Esophagus (tissue), 2 donors: ENCODE data around the gene IST1. TPM values are rescaled to one million over a fixed set of nuclear protein-coding genes. Genes with fewer than 3 reads are reported as not detected.

Experiments used
- H3K27ac ChIP-seq, 2 donors: one replicate each; pipeline ENCODE4 v1.5.1; 2013; ENCODE audit warnings: low read depth in 2 of 2, mild to moderate bottlenecking in 2 of 2, inconsistent platforms in 1 of 2, low read length in 1 of 2, moderate library complexity in 1 of 2
- H3K27me3 ChIP-seq, 2 donors: one replicate each; pipeline ENCODE4 v1.6.1; 2013; ENCODE audit warnings: low read length in 2 of 2, control low read depth in 1 of 2, mild to moderate bottlenecking in 1 of 2; ENCODE audit not compliant: insufficient read depth in 2 of 2, control insufficient read depth in 1 of 2
- H3K36me3 ChIP-seq, 2 donors: one replicate each; pipeline ENCODE4 v1.6.1; 2013; ENCODE audit warnings: low read length in 1 of 2; ENCODE audit not compliant: control insufficient read depth in 2 of 2, insufficient read depth in 2 of 2
- H3K4me1 ChIP-seq, 2 donors: one replicate each; pipeline ENCODE4 v1.6.1; 2013; ENCODE audit warnings: low read length in 1 of 2; ENCODE audit not compliant: control insufficient read depth in 2 of 2, insufficient read depth in 2 of 2
- H3K4me3 ChIP-seq, 2 donors: one replicate each; pipeline ENCODE4 v1.5.1; 2013; ENCODE audit warnings: low read length in 2 of 2, mild to moderate bottlenecking in 2 of 2, low read depth in 1 of 2, moderate library complexity in 1 of 2
- H3K9me3 ChIP-seq, 2 donors: one replicate each; pipeline ENCODE4 v1.6.1; 2013; ENCODE audit warnings: mild to moderate bottlenecking in 2 of 2, low read depth in 1 of 2, low read length in 1 of 2, moderate library complexity in 1 of 2; ENCODE audit not compliant: control insufficient read depth in 2 of 2, insufficient read depth in 1 of 2
- WGBS, 2 donors: extraction: QIAGEN DNeasy Blood & Tissue Kit; methylation state at CpG; one replicate each; pipeline ENCODE4 v1.1.7; 2013; 5-methylcytosine and 5-hydroxymethylcytosine counted together
- polyA plus RNA-seq, 2 donors: library from polyadenylated mRNA; stranded (reverse); fragments of 200-250 nt; gene quantifications; one replicate each; pipeline ENCODE4 v1.2.3, GENCODE V29; 2013
- donor health status: healthy with polysubstance abuse.
- donor health status: Bipolar disorder and iron deficiency.

The IST1 gene
- polyA plus RNA-seq, 2 donors: 78.8 to 101 TPM

- Histone ChIP-seq H3K4me3 (no peak overlapping the region), H3K36me3 (no peaks in the 10 kb centered on the region), H3K27me3 (no peaks in the 10 kb centered on the region), H3K9me3 (no peaks in the 10 kb centered on the region), H3K4me1 (no peaks in the 10 kb centered on the region), H3K27ac (no peak overlapping the region)
- WGBS, 2 donors: 89 to 92% methylated on average over 4 of the region's 4 CpGs
Measured at GRCh38 chr16:71873199-71873598, 22.1 kb upstream of the IST1 start.

DNA sequence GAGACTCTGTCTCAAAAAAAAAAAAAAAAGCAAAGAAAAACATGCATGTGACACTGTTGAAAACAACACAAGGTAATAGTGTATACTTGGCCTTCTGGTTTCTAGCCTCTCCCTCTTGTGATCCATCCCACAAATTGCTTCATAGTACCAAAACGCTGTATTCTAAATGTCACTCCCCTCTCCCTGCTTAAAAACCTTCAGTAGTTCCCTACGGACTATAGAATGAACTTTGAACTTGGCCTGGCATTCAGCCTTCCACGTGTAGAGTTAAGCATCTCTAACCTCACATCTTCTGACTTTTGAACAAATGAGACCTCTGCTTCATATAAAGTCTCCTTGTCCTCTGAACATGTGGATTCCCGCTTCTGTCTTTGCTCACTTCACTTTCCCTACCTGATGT lies 16.4 kb upstream of the IST1 start:
- H3K9me3 ChIP-seq: no peaks in the 10 kb centered on the region
- no peaks in the 10 kb centered on the region for H3K27me3 ChIP-seq
- H3K36me3 ChIP-seq: no peaks in the 10 kb centered on the region
- WGBS, 2 donors: 65 to 68% methylated on average over 4 of the region's 4 CpGs
- no peak overlapping the region for H3K4me3 ChIP-seq
- H3K27ac ChIP-seq: no peak overlapping the region
- no peaks in the 10 kb centered on the region for H3K4me1 ChIP-seq

- 84 to 90% methylated on average over 4 of the region's 4 CpGs for WGBS, 2 donors
Measured at GRCh38 chr16:71880176-71880575, 15.2 kb upstream of the IST1 start.

DNA sequence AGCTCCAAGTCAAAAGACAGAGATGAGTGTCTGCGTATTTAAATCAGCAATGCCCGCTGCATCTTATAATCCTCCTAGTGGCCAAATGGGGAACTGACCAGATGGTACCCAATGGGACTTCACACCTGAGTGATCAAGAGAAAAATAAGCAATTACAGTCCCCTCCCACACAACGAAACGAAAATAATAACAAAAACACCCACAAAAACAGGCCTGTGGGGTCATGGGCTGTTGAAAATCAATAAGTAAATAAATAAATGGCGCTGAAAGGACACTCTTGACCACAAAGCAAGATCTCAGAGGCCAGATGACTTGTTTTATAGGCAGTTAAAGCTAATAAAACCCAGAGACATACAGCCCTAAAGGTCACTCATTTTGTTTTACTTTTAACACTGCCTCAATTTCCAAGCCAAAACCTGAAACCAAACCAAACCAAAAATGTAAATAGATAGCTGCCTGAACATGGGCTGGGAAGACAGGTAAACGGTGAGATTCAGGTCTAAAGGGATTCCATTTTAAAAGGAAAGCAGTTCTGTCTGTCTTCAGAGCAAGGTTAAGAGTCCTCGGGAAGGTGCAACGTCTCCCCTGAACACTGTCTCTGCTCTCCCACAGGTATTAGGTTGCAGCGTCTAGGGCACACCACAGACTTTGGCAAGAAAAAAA lies 12.7 kb upstream of the IST1 start:
- Histone ChIP-seq H3K36me3 (no peaks in the 10 kb centered on the region), H3K4me3 (peak overlapping the region; percentile 83 to 90), H3K27me3 (no peaks in the 10 kb centered on the region), H3K9me3 (no peaks in the 10 kb centered on the region), H3K4me1 (peaks cover 0 to 3% of the 10 kb centered on the region in 2 donors), H3K27ac (peak overlapping the region; percentile 75 to 80)
- 2 to 3% methylated on average over 9 of the region's 9 CpGs for WGBS, 2 donors

More at GRCh38 chr16:71880176-71880575, 15.2 kb upstream of the IST1 start:
- Histone ChIP-seq H3K27me3 (no peaks in the 10 kb centered on the region), H3K9me3 (no peaks in the 10 kb centered on the region), H3K27ac (no peak overlapping the region), H3K4me3 (no peak overlapping the region), H3K36me3 (no peaks in the 10 kb centered on the region), H3K4me1 (peaks cover 0 to 2% of the 10 kb centered on the region in 2 donors)

- Histone ChIP-seq H3K36me3 (no peaks in the 10 kb centered on the region), H3K4me1 (peaks cover 0 to 3% of the 10 kb centered on the region in 2 donors), H3K27ac (peak overlapping the region; percentile 75 to 80), H3K9me3 (no peaks in the 10 kb centered on the region), H3K4me3 (peak overlapping the region; percentile 83 to 90), H3K27me3 (no peaks in the 10 kb centered on the region)
- 1% methylated on average over 46 of the region's 46 CpGs for WGBS, 2 donors
Measured at GRCh38 chr16:71883168-71883848, 12.0 kb upstream of the IST1 start.

DNA sequence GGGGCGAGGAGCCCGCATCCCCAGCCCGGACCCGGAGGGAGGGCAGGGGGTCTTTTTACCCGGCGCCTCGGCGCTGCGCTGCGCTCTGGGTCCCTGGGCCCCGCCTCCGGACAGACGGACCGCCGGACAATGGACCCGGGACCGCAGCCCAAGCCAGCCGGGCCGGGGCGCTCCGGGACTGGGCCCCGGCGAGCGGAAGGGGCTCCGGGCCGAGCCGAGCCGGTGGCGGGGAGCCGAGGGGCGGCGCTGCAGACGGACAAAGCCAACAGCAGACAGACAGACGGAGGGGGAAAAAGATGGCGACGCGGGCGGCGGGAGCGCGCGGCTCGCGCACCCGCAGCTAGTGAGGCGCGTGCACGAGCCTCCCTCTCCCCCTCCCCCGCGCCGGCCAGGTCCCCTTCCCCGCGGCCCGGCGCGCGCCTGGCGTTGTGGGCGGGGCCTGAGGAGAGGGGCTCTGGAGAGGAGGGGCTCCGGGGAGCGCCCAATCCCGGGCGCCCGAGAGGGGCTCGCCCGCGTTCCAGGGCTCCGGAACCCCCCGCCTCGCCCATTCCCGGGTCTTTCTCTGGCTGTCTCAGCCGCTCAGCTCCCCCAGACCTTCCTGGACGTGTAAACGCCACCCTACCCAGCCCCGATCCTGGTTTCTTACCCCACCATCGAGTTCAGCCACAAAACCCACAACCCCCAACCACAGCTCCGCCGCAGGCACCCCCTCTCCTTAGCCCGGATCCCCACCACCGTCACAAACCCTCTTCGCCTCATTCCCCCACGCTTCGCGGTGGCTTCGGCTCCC lies 11.3 kb upstream of the IST1 start, which contains the start of gene ZNF821:
TSS of gene ZNF821 (minus strand) at position 334 of the 790 bp plus-strand sequence. CDS start 4,236 bp downstream, outside the sequence.
- Histone ChIP-seq H3K27me3 (no peaks in the 10 kb centered on the region), H3K9me3 (no peaks in the 10 kb centered on the region), H3K4me1 (peaks cover 0 to 3% of the 10 kb centered on the region in 2 donors), H3K27ac (peak within 1 kb of the TSS; percentile 75 to 80), H3K4me3 (peak within 1 kb of the TSS; percentile 83 to 90), H3K36me3 (no peaks in the 10 kb centered on the region)
- WGBS, 2 donors: 0% methylated on average over 54 to 84 of the region's 85 CpGs

DNA sequence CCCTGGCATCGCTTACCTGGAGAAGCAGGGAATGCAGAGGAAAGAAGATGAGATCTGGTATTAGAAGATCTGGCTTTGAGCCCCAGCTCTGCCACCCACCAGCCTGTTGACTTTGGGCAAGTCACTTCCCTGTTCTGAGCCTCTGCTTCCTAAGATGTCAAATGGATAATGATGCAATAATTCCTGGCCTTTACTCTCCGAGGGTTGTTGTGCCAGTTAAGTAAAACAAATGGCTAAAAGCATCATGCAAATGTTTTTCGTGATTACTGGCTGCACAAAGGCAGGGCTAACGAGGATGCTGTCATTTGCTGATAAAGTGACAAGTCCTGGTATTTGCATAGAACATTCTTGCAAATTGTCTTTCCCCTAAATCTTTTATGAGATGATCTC lies 10.1 kb upstream of the IST1 start:
- Histone ChIP-seq H3K9me3 (no peaks in the 10 kb centered on the region), H3K27ac (no peak overlapping the region), H3K27me3 (no peaks in the 10 kb centered on the region), H3K36me3 (no peaks in the 10 kb centered on the region), H3K4me1 (peaks cover 0 to 3% of the 10 kb centered on the region in 2 donors), H3K4me3 (no peak overlapping the region)
- WGBS, 2 donors: 35 to 48% methylated on average over 4 of the region's 4 CpGs

GRCh38 chr16:71889147-71889546 lies 6.2 kb upstream of the IST1 start:
- H3K36me3 ChIP-seq: no peaks in the 10 kb centered on the region
- 92 to 100% methylated on average over 3 of the region's 3 CpGs for WGBS, 2 donors
- no peak overlapping the region for H3K27ac ChIP-seq
- peaks cover 0 to 3% of the 10 kb centered on the region in 2 donors for H3K4me1 ChIP-seq
- no peak overlapping the region for H3K4me3 ChIP-seq
- H3K27me3 ChIP-seq: no peaks in the 10 kb centered on the region
- H3K9me3 ChIP-seq: no peaks in the 10 kb centered on the region

DNA sequence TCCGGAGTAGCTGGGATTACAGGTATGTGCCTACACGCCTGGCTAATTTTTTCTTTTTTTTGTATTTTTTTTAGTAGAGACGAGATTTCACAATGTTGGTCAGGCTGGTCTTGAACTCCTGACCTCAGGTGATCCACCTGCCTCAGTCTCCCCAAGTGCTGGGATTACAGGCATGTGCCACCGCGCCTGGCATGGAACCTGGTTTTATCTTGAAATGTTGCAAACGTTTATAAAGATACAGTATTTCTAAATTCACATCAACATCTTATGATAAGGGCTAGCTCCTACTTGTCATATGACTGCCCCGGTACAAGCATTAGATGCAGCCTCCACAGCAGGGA lies 1.5 kb upstream of the IST1 start:
- Histone ChIP-seq H3K36me3 (no peaks in the 10 kb centered on the region), H3K27ac (peak overlapping the region; percentile 100), H3K9me3 (no peaks in the 10 kb centered on the region), H3K4me3 (peak overlapping the region; percentile 91 to 98), H3K4me1 (peaks cover 0 to 2% of the 10 kb centered on the region in 2 donors), H3K27me3 (no peaks in the 10 kb centered on the region)
- 36 to 44% methylated on average over 7 of the region's 7 CpGs for WGBS, 2 donors
